Measurements from ENCODE around the gene MRGPRX4.
"Not testable (repeated sequence)": the region's sequence is repeated elsewhere in the genome, so short reads cannot be mapped to it uniquely, and the experiment has no call there.

Gene MRGPRX4

GRCh38 chr11:18173225-18173866, 709 bp downstream of the MRGPRX4 start:
- Histone ChIP-seq H3K36me3 (replicated peaks) (no peaks in the 10 kb centered on the region), H3K4me3 (ENCODE audit: low read depth, low read length) (no peak overlapping the region), H3K27me3 (replicated peaks) (no peaks in the 10 kb centered on the region), H3K27ac (no peak overlapping the region)
- TF ChIP-seq CTCF (IDR thresholded peaks at IDR 0.05; ENCODE audit: low read depth, low read length, missing control alignments), result no peak
- in situ Hi-C loops (cut with HindIII; ENCODE audit: low pct_ligation_motif_present, low sequenced_read_pairs), result no loop called here
- DNase-seq, result no peak

- no peaks in the 10 kb centered on the region for H3K36me3 ChIP-seq (replicated peaks)
These were observed 16.2 kb downstream of the MRGPRX4 start for GRCh38 chr11:18188796-18189195.

GRCh38 chr11:18189476-18190245, 17.0 kb downstream of the MRGPRX4 start:
- H3K4me3 ChIP-seq (ENCODE audit: low read depth, low read length); DNase-seq; H3K27me3 ChIP-seq (replicated peaks); in situ Hi-C loops (cut with HindIII; ENCODE audit: low pct_ligation_motif_present, low sequenced_read_pairs); H3K36me3 ChIP-seq (replicated peaks); H3K27ac ChIP-seq: not testable (repeated sequence)

More at GRCh38 chr11:18188796-18189195, 16.2 kb downstream of the MRGPRX4 start:
- no peak for DNase-seq
- Histone ChIP-seq H3K27me3 (replicated peaks) (no peaks in the 10 kb centered on the region), H3K4me3 (ENCODE audit: low read depth, low read length) (no peak overlapping the region), H3K27ac (no peak overlapping the region)
- no peak for TF ChIP-seq CTCF (IDR thresholded peaks at IDR 0.05; ENCODE audit: low read depth, low read length, missing control alignments)
- in situ Hi-C loops (cut with HindIII; ENCODE audit: low pct_ligation_motif_present, low sequenced_read_pairs), result no loop called here

- Histone ChIP-seq H3K27ac (no peak overlapping the region), H3K27me3 (replicated peaks) (no peaks in the 10 kb centered on the region), H3K36me3 (replicated peaks) (no peaks in the 10 kb centered on the region), H3K4me3 (ENCODE audit: low read depth, low read length) (no peak overlapping the region)
- peak; percentile 6 for DNase-seq
- in situ Hi-C loops (cut with HindIII; ENCODE audit: low pct_ligation_motif_present, low sequenced_read_pairs), result no loop called here
- TF ChIP-seq CTCF (IDR thresholded peaks at IDR 0.05; ENCODE audit: low read depth, low read length, missing control alignments), result no peak
These were observed 18.7 kb downstream of the MRGPRX4 start for GRCh38 chr11:18191376-18191775.

DNA sequence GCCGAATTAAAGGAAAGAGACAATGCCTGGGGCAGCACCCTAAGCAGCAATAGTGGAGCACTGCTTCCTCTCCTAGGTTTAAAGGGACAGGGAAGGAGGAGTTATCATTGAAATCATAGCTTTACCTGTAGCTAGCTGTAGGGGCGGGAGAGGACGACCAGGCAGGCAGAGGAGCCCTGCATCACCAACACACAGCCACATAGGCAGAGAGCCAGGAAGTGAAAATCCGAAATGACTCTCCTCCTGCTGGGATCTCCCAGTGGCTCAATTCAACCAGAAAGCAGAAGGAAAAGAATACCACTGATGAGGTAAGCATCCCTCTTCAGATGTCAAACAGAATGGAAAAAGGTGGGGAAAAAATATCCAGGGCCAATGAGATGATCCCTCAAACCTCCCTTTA, 20.4 kb downstream of the MRGPRX4 start:
- in situ Hi-C loops (cut with HindIII; ENCODE audit: low pct_ligation_motif_present, low sequenced_read_pairs), result no loop called here
- Histone ChIP-seq H3K27ac (no peak overlapping the region), H3K4me3 (ENCODE audit: low read depth, low read length) (no peak overlapping the region), H3K27me3 (replicated peaks) (no peaks in the 10 kb centered on the region), H3K36me3 (replicated peaks) (no peaks in the 10 kb centered on the region)
- no peak for DNase-seq
- TF ChIP-seq CTCF (IDR thresholded peaks at IDR 0.05; ENCODE audit: low read depth, low read length, missing control alignments), result no peak

DNA sequence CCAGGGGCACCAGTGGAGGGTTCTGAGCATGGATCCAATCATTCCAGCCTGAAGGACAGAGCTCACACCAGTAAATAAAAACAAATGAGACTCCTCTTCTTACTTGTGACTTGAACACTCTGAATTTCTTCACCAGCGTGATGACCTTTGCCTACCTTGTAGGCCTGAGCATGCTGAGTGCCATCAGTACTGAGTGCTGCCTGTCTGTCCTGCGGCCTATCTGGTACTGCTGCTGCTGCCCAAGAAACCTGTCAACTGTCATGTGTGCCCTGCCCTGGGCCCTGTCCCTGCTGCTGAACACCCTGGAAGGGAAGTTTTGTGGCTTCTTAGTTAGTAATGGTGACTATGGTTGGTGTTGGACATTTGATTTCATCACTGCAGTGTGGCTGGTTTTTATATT, 23.9 kb downstream of the MRGPRX4 start:
- TF ChIP-seq CTCF (IDR thresholded peaks at IDR 0.05; ENCODE audit: low read depth, low read length, missing control alignments), result no peak
- DNase-seq, result no peak
- no peaks in the 10 kb centered on the region for H3K27me3 ChIP-seq (replicated peaks)
- in situ Hi-C loops (cut with HindIII; ENCODE audit: low pct_ligation_motif_present, low sequenced_read_pairs), result no loop called here
- no peak overlapping the region for H3K27ac ChIP-seq
- H3K36me3 ChIP-seq (replicated peaks), result no peaks in the 10 kb centered on the region
- no peak overlapping the region for H3K4me3 ChIP-seq (ENCODE audit: low read depth, low read length)

GRCh38 chr11:18197738-18198137, 25.1 kb downstream of the MRGPRX4 start:
- H3K4me3 ChIP-seq (ENCODE audit: low read depth, low read length); H3K27me3 ChIP-seq (replicated peaks); H3K36me3 ChIP-seq (replicated peaks); in situ Hi-C loops (cut with HindIII; ENCODE audit: low pct_ligation_motif_present, low sequenced_read_pairs); DNase-seq; H3K27ac ChIP-seq: not testable (repeated sequence)
